Spleen (tissue), 11 donors: Measurements from ENCODE around the gene RNF26. TPM values are rescaled to one million over a fixed set of nuclear protein-coding genes. Genes with fewer than 3 reads are reported as not detected.

Source experiments
- DNase-seq: peaks from one replicate; pipeline ENCODE4 v3.0.0-alpha.2; 2020
- H3K27ac ChIP-seq, 8 donors: fragments of 200-600 bp; sonication (generic) in 7 of 8; 1 replicate in 4 of 8; 2 replicates in 4 of 8; pipeline versions ENCODE4 v1.5.0 to v1.8.0; 2016 to 2021; ENCODE audit warnings: inconsistent platforms in 4 of 8, mild to moderate bottlenecking in 4 of 8, moderate library complexity in 1 of 8
- H3K27me3 ChIP-seq, 7 donors: fragments of 200-600 bp; sonication (generic) in 6 of 7; replicated peaks in 1 of 7; 1 replicate in 4 of 7; 2 replicates in 3 of 7; pipeline versions ENCODE4 v1.5.0 to v1.8.0; 2016 to 2021; ENCODE audit warnings: inconsistent platforms in 3 of 7, mild to moderate bottlenecking in 1 of 7
- H3K36me3 ChIP-seq, 6 donors: fragments of 200-600 bp; sonication (generic) in 5 of 6; 1 replicate in 4 of 6; 2 replicates in 2 of 6; pipeline versions ENCODE4 v1.5.0 to v1.8.0; 2016 to 2021; ENCODE audit warnings: inconsistent platforms in 2 of 6
- H3K4me1 ChIP-seq, 6 donors: fragments of 200-600 bp; sonication (generic) in 5 of 6; 1 replicate in 3 of 6; 2 replicates in 3 of 6; pipeline versions ENCODE4 v1.5.0 to v1.8.0; 2016 to 2021; ENCODE audit warnings: inconsistent platforms in 3 of 6
- H3K4me3 ChIP-seq, 8 donors: fragments of 200-600 bp; sonication (generic) in 7 of 8; 1 replicate in 4 of 8; 2 replicates in 4 of 8; pipeline versions ENCODE4 v1.5.0 to v1.8.0; 2016 to 2021; ENCODE audit warnings: inconsistent platforms in 4 of 8, mild to moderate bottlenecking in 4 of 8, moderate library complexity in 2 of 8
- H3K9me3 ChIP-seq, 8 donors: fragments of 200-600 bp; sonication (generic) in 7 of 8; 1 replicate in 4 of 8; 2 replicates in 4 of 8; pipeline versions ENCODE4 v1.5.0 to v1.8.0; 2016 to 2021; ENCODE audit warnings: inconsistent platforms in 4 of 8
- POLR2A ChIP-seq, 3 donors: fragments of 450-650 bp; IDR thresholded peaks; one replicate each; pipeline ENCODE4 v1.5.1; 2017; ENCODE audit warnings: antibody characterized with exemption in 3 of 3, mild to moderate bottlenecking in 1 of 3
- POLR2AphosphoS5 ChIP-seq, 3 donors: sonication (generic); formaldehyde crosslinking; IDR thresholded peaks; one replicate each; pipeline ENCODE4 v1.5.1; 2017; ENCODE audit warnings: antibody characterized with exemption in 3 of 3
- WGBS, 5 donors: extraction: QIAGEN DNeasy Blood & Tissue Kit in 3 of 5; methylation state at CpG; one replicate each; pipeline versions ENCODE4 v1.1.5 to v1.1.7; 2013 to 2018; 5-methylcytosine and 5-hydroxymethylcytosine counted together
- intact Hi-C: fragments of 100-400 bp; cut with DNase I; formaldehyde crosslinking; loops from one replicate; pipeline ENCODE4 v1.15.0; 2023; ENCODE audit warnings: low total_unique reads
- polyA plus RNA-seq, 3 donors: library from polyadenylated mRNA; stranded (reverse); fragments of 200-250 nt; gene quantifications; one replicate each; pipeline ENCODE4 v1.2.1, GENCODE V29; 2013
- total RNA-seq, 7 donors: library from RNA; depleted of rRNA in 3 of 7; stranded (reverse); fragments of >200 nt in 3 of 7; fragmentation: NEBNext Ultra II Directional in 4 of 7; extraction: Animal tissue kit (Norgen Biotek cat#: 25700) in 4 of 7; gene quantifications; one replicate each; pipeline versions ENCODE4 v1.1.0 to v1.2.1, GENCODE V29; 2016 to 2021
- TF ChIP-seq, protein P1 (sequence below), 11 experiments: fragments of 200-600 bp in 7 of 11; fragments of 450-650 bp in 4 of 11; sonication (generic) in 4 of 11; IDR thresholded peaks in 8 of 11; conservative IDR thresholded peaks in 3 of 11; 1 replicate in 7 of 11; 2 replicates in 4 of 11; pipeline versions ENCODE4 v1.4.0 to v1.8.0; 2016 to 2021; ENCODE audit warnings: antibody characterized with exemption in 11 of 11, inconsistent platforms in 4 of 11, mild to moderate bottlenecking in 1 of 11
- donor health status: healthy with polysubstance abuse.
- donor health status: DM: no; HTN: no; CAD: no; lungs with moderate emphysema.
- donor health status: DM: no; HTN: no; CAD: no.
- donor health status: Bipolar disorder and iron deficiency.
- donor health status: healthy.
- donor health status: DM: no; HTN: no; CAD: no.
- donor health status: DM: yes; HTN: yes; CAD: no.

RNF26 gene
- total and polyA plus RNA-seq, 10 donors = 8.6 to 18.2 (median 15.0) TPM

DNA sequence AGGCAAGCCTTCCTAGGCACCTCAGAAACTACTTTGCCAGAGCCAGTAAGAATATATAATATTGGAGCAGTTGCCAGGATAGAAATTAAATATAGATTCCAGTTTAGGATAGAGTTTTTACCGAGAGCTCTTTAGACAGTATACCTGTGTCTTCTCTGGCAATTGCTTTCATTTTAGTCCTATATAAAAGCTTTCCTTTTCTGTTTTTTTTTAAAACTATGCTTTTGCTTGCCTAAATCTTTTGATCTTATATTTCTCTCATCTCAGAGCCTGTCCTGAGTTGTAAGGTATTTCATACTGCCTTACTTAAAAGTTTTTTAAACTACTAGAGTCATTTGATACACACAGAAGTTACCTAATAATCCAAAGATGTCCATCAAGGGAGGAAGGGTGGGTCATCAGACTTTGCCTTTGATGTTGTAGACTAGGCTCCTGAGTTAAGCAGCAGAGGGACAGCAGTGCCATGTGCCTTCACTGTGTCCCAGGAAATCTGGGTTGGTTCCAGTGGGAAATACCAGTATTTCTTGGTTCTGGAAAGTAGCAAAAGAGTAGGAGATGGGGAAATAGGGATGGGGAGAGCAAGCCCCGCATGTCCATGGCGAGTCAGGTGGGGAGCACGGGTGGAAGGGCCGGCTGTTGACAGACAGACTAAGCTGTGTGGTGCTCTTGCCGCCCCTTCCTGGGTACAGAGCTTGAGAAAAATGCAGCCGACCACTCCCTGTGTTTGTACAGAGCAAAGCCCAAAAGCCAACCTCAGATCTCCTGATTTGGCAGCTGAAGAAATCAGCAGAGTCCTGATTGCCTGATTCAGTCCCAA lies 28.6 kb upstream of the RNF26 start:
- Histone ChIP-seq H3K4me3 (no peak overlapping the region), H3K36me3 (peaks cover 5 to 100% (median 56%) of the 10 kb centered on the region in 6 donors), H3K27me3 (no peaks in the 10 kb centered on the region), H3K9me3 (no peaks in the 10 kb centered on the region), H3K27ac (peak overlapping the region in 4 of 8 donors; percentile 23 to 48 (median 32)), H3K4me1 (peaks cover 0 to 20% (median 4%) of the 10 kb centered on the region in 6 donors)
- 85 to 97% (median 91%) methylated on average over 7 of the region's 7 CpGs for WGBS, 5 donors
- TF ChIP-seq, protein P1, sequence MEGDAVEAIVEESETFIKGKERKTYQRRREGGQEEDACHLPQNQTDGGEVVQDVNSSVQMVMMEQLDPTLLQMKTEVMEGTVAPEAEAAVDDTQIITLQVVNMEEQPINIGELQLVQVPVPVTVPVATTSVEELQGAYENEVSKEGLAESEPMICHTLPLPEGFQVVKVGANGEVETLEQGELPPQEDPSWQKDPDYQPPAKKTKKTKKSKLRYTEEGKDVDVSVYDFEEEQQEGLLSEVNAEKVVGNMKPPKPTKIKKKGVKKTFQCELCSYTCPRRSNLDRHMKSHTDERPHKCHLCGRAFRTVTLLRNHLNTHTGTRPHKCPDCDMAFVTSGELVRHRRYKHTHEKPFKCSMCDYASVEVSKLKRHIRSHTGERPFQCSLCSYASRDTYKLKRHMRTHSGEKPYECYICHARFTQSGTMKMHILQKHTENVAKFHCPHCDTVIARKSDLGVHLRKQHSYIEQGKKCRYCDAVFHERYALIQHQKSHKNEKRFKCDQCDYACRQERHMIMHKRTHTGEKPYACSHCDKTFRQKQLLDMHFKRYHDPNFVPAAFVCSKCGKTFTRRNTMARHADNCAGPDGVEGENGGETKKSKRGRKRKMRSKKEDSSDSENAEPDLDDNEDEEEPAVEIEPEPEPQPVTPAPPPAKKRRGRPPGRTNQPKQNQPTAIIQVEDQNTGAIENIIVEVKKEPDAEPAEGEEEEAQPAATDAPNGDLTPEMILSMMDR (IDR thresholded peaks at IDR 0.05 in 8 of 11, conservative IDR thresholded peaks at IDR 0.05 in 3 of 11) = no peak
- TF ChIP-seq POLR2AphosphoS5 (IDR thresholded peaks at IDR 0.05) (no peak), POLR2A (IDR thresholded peaks at IDR 0.05) (no peak)
- DNase-seq = no peak
- intact Hi-C loops = no loop called here

DNA sequence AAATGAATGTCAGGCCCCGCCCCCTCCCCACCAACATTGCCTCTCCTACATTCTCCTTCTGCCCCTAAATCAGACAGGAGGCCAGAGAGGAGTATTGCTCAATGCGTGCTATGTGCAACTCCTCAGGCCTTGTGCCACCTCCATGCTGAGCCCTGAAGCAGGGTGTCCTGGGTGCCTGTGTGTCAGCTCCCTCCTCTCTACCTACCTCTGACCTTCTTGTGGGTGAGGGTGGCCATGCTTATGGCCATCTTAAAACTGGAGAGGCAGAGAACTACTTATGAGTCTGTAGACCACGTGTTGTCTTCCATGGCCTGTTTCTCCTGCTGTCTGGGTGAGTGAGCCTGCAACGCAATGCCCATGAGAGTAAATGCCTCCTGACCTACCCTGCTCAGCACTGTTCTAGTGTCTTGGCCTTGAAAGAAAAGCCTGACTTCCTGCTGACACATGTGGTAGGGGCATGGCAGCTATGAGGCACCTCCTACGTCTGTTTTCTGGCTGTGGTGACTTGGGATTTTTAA lies 27.9 kb upstream of the RNF26 start:
- no peaks in the 10 kb centered on the region for H3K27me3 ChIP-seq
- peaks cover 0 to 26% (median 7%) of the 10 kb centered on the region in 6 donors for H3K4me1 ChIP-seq
- peaks cover 5 to 100% (median 51%) of the 10 kb centered on the region in 6 donors for H3K36me3 ChIP-seq
- intact Hi-C loops = no loop called here
- 59 to 72% (median 65%) methylated on average over 3 to 5 of the region's 5 CpGs for WGBS, 5 donors
- H3K4me3 ChIP-seq = no peak overlapping the region
- DNase-seq = no peak
- TF ChIP-seq POLR2A (IDR thresholded peaks at IDR 0.05) (no peak), POLR2AphosphoS5 (IDR thresholded peaks at IDR 0.05) (peak in 2 of 3 donors; percentile 32 to 33)
- H3K27ac ChIP-seq = peak overlapping the region in 6 of 8 donors; percentile 13 to 48 (median 30)
- H3K9me3 ChIP-seq = no peaks in the 10 kb centered on the region

DNA sequence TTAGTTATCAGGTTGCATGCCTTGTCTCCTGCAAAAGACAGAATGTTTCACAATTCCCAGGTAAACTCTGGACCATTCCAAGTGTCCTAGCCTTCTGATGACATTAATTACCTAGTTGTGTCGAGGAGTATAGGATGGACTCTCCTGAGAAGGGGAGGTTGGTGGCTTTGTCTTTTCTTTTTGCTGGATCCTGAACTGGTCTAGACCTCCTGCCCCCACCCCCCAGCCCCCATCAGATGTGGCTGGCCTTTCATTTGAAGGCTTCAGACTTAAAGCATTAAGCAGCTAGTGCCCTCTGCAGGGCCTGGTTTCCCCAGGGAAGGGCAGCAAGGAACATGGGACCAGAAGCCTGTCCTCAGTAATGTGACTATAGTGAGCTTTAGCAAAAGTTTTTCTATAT lies 27.1 kb upstream of the RNF26 start:
- H3K27ac ChIP-seq = peak overlapping the region in 5 of 8 donors; percentile 18 to 48 (median 31)
- TF ChIP-seq POLR2A (IDR thresholded peaks at IDR 0.05) = no peak
- TF ChIP-seq, protein P1 (IDR thresholded peaks at IDR 0.05 in 8 of 11, conservative IDR thresholded peaks at IDR 0.05 in 3 of 11) = peak in 1 of 11 experiments; percentile 6
- DNase-seq = no peak
- H3K4me3 ChIP-seq = no peak overlapping the region
- intact Hi-C loops = no loop called here
- 64 to 90% (median 82%) methylated on average over 1 of the region's 1 CpG for WGBS, 5 donors
- peaks cover 5 to 100% (median 44%) of the 10 kb centered on the region in 6 donors for H3K36me3 ChIP-seq
- H3K4me1 ChIP-seq = peaks cover 0 to 26% (median 7%) of the 10 kb centered on the region in 6 donors
- no peaks in the 10 kb centered on the region for H3K9me3 ChIP-seq
- H3K27me3 ChIP-seq = no peaks in the 10 kb centered on the region

DNA sequence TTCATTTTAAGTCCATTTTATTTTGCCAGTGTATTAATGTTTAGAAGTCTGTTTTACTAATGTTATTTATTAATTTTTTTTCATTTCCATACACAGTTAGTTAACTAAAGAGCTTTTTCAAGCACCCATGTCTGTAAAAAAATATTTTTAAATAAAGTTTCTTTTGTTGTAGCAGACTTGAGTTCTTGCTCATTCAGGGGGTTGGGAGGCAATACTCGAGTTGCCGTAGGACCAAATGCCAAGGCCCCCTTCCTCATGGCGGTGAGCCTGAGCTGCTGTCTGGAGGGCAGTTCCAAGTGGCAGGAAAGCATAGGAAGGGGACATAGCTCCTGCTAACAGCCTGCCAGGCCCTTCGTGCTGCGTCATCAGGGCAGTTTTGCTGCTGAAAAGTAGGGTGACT lies 26.4 kb upstream of the RNF26 start:
- intact Hi-C loops = no loop called here
- H3K36me3 ChIP-seq = peaks cover 4 to 100% (median 37%) of the 10 kb centered on the region in 6 donors
- 81 to 87% (median 85%) methylated on average over 5 of the region's 5 CpGs for WGBS, 5 donors
- no peak overlapping the region for H3K4me3 ChIP-seq
- TF ChIP-seq POLR2AphosphoS5 (IDR thresholded peaks at IDR 0.05) = no peak
- TF ChIP-seq POLR2A (IDR thresholded peaks at IDR 0.05) = no peak
- TF ChIP-seq, protein P1 (IDR thresholded peaks at IDR 0.05 in 8 of 11, conservative IDR thresholded peaks at IDR 0.05 in 3 of 11) = no peak
- H3K9me3 ChIP-seq = no peaks in the 10 kb centered on the region
- no peaks in the 10 kb centered on the region for H3K27me3 ChIP-seq
- DNase-seq = no peak
- peaks cover 0 to 26% (median 7%) of the 10 kb centered on the region in 6 donors for H3K4me1 ChIP-seq
- H3K27ac ChIP-seq = no peak overlapping the region
